Thyroid gland (tissue), 4 donors: ENCODE results near the gene CTSH. TPM values are rescaled to one million over a fixed set of nuclear protein-coding genes. Genes with fewer than 3 reads are reported as not detected.

Experiments used
- DNase-seq, 2 donors: peaks; one replicate each; pipeline ENCODE4 v3.0.0-alpha.2; 2019
- H3K27ac ChIP-seq, 3 donors: fragments of 200-600 bp; sonication (generic); 1 replicate in 2 of 3; 2 replicates in 1 of 3; pipeline ENCODE4 v1.5.1; 2016 to 2019; ENCODE audit warnings: mild to moderate bottlenecking in 1 of 3, moderate library complexity in 1 of 3
- H3K27me3 ChIP-seq: fragments of 200-600 bp; sonication (generic); one replicate; pipeline ENCODE4 v1.5.1; 2019
- H3K36me3 ChIP-seq, 2 donors: fragments of 200-600 bp; sonication (generic); one replicate each; pipeline ENCODE4 v1.5.1; 2016 to 2019
- H3K4me1 ChIP-seq, 2 donors: fragments of 200-600 bp; sonication (generic); one replicate each; pipeline ENCODE4 v1.5.1; 2017 to 2019
- H3K4me3 ChIP-seq, 3 donors: fragments of 200-600 bp; sonication (generic); replicated peaks in 1 of 3; 1 replicate in 2 of 3; 2 replicates in 1 of 3; pipeline ENCODE4 v1.5.1; 2016; ENCODE audit warnings: mild to moderate bottlenecking in 1 of 3
- H3K9me3 ChIP-seq: fragments of 200-600 bp; sonication (generic); one replicate; pipeline ENCODE4 v1.5.1; 2017
- POLR2A ChIP-seq, 2 donors: fragments of 450-650 bp; IDR thresholded peaks; one replicate each; pipeline ENCODE4 v1.6.1; 2017; ENCODE audit warnings: antibody characterized with exemption in 2 of 2, mild to moderate bottlenecking in 2 of 2, moderate library complexity in 1 of 2
- WGBS, 2 donors: methylation state at CpG; one replicate each; pipeline ENCODE4 v1.1.5; 2017; 5-methylcytosine and 5-hydroxymethylcytosine counted together
- intact Hi-C: fragments of 100-400 bp; cut with DNase I; formaldehyde crosslinking; loops from one replicate; pipeline ENCODE4 v1.15.1; 2023
- total RNA-seq, 4 donors: library from RNA; depleted of rRNA; stranded (reverse); fragments of >200 nt; gene quantifications; one replicate each; pipeline ENCODE4 v1.2.3, GENCODE V29; 2016
- TF ChIP-seq, protein P1 (sequence below), 6 experiments: fragments of 200-600 bp in 3 of 6; fragments of 450-650 bp in 3 of 6; sonication (generic) in 3 of 6; IDR thresholded peaks; one replicate each; pipeline ENCODE4 v1.5.1; 2016 to 2019; ENCODE audit warnings: antibody characterized with exemption in 6 of 6, mild to moderate bottlenecking in 2 of 6, inconsistent platforms in 1 of 6, moderate library complexity in 1 of 6

Gene CTSH
- total RNA-seq, 4 donors from 2014 or later, result 91.1 to 123 (median 110) TPM

DNA sequence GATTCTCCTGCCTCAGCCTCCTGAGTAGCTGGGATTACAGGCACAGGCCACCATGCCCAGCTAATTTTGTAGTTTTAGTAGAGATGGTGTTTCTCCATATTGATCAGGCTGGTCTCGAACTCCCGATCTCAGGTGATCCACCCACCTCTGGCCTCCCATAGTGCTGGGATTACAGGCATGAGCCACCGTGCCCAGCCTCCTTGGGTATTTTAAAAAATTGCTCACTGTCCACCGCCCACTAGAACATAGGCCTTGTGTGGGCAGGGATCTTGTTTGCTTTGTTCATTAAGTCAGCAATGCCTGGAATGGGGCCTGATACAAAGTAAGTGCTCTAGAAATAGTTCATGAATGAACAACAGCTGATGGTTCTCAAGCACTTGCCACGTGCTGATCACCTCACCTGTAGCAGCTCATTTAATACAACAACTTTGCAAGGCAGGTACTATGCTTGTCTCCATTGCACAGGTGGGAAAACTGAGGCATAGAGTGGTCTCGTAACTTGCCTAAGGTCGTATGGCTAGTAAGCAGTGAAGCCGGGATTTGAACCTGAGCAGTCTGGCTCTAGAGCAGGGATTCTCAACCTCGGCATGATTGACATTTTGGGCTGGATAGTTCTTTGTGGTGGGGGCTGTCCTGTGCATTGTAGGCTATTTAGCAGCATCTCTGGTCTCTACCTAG lies 12.7 kb upstream of the CTSH start:
- no peaks in the 10 kb centered on the region for H3K27me3 ChIP-seq
- no peak for TF ChIP-seq POLR2A (IDR thresholded peaks at IDR 0.05)
- TF ChIP-seq, protein P1, sequence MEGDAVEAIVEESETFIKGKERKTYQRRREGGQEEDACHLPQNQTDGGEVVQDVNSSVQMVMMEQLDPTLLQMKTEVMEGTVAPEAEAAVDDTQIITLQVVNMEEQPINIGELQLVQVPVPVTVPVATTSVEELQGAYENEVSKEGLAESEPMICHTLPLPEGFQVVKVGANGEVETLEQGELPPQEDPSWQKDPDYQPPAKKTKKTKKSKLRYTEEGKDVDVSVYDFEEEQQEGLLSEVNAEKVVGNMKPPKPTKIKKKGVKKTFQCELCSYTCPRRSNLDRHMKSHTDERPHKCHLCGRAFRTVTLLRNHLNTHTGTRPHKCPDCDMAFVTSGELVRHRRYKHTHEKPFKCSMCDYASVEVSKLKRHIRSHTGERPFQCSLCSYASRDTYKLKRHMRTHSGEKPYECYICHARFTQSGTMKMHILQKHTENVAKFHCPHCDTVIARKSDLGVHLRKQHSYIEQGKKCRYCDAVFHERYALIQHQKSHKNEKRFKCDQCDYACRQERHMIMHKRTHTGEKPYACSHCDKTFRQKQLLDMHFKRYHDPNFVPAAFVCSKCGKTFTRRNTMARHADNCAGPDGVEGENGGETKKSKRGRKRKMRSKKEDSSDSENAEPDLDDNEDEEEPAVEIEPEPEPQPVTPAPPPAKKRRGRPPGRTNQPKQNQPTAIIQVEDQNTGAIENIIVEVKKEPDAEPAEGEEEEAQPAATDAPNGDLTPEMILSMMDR (IDR thresholded peaks at IDR 0.05), result no peak

DNA sequence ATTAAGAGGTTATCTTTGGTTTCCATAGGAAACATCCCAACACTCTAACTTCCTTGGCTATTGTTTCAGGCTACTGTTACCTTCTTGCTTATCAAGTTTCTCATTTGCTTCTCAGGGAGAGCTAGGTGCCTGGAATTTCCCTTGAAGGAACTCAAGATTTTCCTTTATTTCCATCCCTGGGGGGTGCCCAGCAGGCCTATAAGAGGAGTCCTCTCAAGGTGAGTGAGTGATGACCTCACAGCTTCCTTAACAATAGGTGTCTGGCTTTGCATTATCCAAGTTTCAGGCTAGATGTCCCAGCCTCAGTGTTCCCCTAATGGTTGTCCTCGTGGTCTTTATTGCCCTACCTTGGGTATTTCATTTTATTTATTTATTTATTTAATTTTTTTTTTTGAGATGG lies 12.1 kb upstream of the CTSH start:
- no peaks in the 10 kb centered on the region for H3K9me3 ChIP-seq
- no peaks in the 10 kb centered on the region for H3K36me3 ChIP-seq
- H3K4me3 ChIP-seq, result no peak overlapping the region
- 93 to 94% methylated on average over 1 of the region's 1 CpG for WGBS, 2 donors
- TF ChIP-seq POLR2A (IDR thresholded peaks at IDR 0.05), result no peak
- TF ChIP-seq, protein P1 (IDR thresholded peaks at IDR 0.05), result no peak
- no peak overlapping the region for H3K27ac ChIP-seq
- peaks cover 0 to 2% of the 10 kb centered on the region in 2 donors for H3K4me1 ChIP-seq
- intact Hi-C loops, result no loop called here
- no peaks in the 10 kb centered on the region for H3K27me3 ChIP-seq
- no peak for DNase-seq

More for the DNA sequence above, 12.7 kb upstream of the CTSH start:
- Histone ChIP-seq H3K4me1 (no peaks in the 10 kb centered on the region), H3K4me3 (no peak overlapping the region), H3K36me3 (no peaks in the 10 kb centered on the region), H3K27ac (no peak overlapping the region), H3K9me3 (no peaks in the 10 kb centered on the region)
- WGBS, 2 donors, result 85 to 92% methylated on average over 8 to 9 of the region's 9 CpGs
- no peak for DNase-seq
- intact Hi-C loops, result no loop called here

- no peak for TF ChIP-seq POLR2A (IDR thresholded peaks at IDR 0.05)
- TF ChIP-seq, protein P1 (IDR thresholded peaks at IDR 0.05), result no peak
- WGBS, 2 donors, result 93 to 95% methylated on average over 5 of the region's 5 CpGs
- Histone ChIP-seq H3K36me3 (no peaks in the 10 kb centered on the region), H3K4me1 (peaks cover 0 to 14% of the 10 kb centered on the region in 2 donors), H3K27ac (no peak overlapping the region), H3K27me3 (no peaks in the 10 kb centered on the region), H3K4me3 (no peak overlapping the region), H3K9me3 (no peaks in the 10 kb centered on the region)
- intact Hi-C loops, result no loop called here
- DNase-seq, result no peak
These were observed 10.5 kb upstream of the CTSH start for GRCh38 chr15:78955355-78955754.

DNA sequence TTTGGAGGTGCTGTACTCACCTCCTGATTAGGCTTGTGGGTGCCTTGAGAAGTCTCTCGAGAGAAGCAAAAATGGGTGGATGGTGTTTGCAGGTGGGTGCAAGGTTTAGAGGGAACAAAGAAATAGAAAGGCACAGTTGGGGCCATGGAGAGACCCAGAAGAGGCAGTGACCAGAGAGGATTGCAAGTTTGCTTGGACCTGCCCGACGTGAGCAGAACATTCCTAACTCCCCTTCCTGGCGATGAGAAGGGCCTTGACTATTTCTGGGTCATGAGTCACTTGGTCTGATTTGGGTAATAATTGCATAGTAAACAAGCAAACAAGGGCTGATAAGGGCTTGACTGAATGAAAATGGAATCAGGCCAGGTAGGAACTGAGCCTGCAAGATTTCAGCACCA lies 7.0 kb upstream of the CTSH start:
- DNase-seq, result no peak
- Histone ChIP-seq H3K4me3 (no peak overlapping the region), H3K9me3 (no peaks in the 10 kb centered on the region), H3K27ac (no peak overlapping the region), H3K4me1 (peaks cover 0 to 14% of the 10 kb centered on the region in 2 donors), H3K36me3 (no peaks in the 10 kb centered on the region), H3K27me3 (no peaks in the 10 kb centered on the region)
- intact Hi-C loops, result no loop called here
- TF ChIP-seq POLR2A (IDR thresholded peaks at IDR 0.05), result no peak
- TF ChIP-seq, protein P1 (IDR thresholded peaks at IDR 0.05), result no peak
- WGBS, 2 donors, result 72 to 79% methylated on average over 4 of the region's 4 CpGs
